Effector memory CD4-positive, alpha-beta T cell (primary cell): Measurements from ENCODE around the gene LPCAT4.
"Not testable (repeated sequence)": the region's sequence is repeated elsewhere in the genome, so short reads cannot be mapped to it uniquely, and the experiment has no call there.

Experiments used
- DNase-seq, 3 donors: peaks; one replicate each; pipeline ENCODE4 v3.0.0-alpha.2; 2020
- H3K27ac ChIP-seq: 2 replicates; pipeline ENCODE4 v1.7.0; 2013; ENCODE audit warnings: mild to moderate bottlenecking, low read length, moderate library complexity; ENCODE audit not compliant: insufficient read depth, poor library complexity, severe bottlenecking
- H3K27me3 ChIP-seq: replicated peaks from 2 replicates; pipeline ENCODE4 v1.7.0; 2013; ENCODE audit warnings: mild to moderate bottlenecking, low read length; ENCODE audit not compliant: insufficient read depth, control insufficient read depth, poor library complexity, severe bottlenecking
- H3K36me3 ChIP-seq: 2 replicates; pipeline ENCODE4 v1.7.0; 2013; ENCODE audit warnings: mild to moderate bottlenecking, low read length, moderate library complexity; ENCODE audit not compliant: control insufficient read depth, insufficient read depth
- H3K4me1 ChIP-seq: 2 replicates; pipeline ENCODE4 v1.7.0; 2013; ENCODE audit warnings: low read length, mild to moderate bottlenecking; ENCODE audit not compliant: control insufficient read depth, insufficient read depth, poor library complexity, severe bottlenecking
- H3K4me3 ChIP-seq: 2 replicates; pipeline ENCODE4 v1.7.0; 2013; ENCODE audit warnings: low read length, low read depth, mild to moderate bottlenecking; ENCODE audit not compliant: insufficient read depth, poor library complexity, severe bottlenecking
- H3K9me3 ChIP-seq: 2 replicates; pipeline ENCODE4 v1.7.0; 2013; ENCODE audit warnings: mild to moderate bottlenecking, low read length, moderate library complexity; ENCODE audit not compliant: control insufficient read depth

LPCAT4 gene

DNA sequence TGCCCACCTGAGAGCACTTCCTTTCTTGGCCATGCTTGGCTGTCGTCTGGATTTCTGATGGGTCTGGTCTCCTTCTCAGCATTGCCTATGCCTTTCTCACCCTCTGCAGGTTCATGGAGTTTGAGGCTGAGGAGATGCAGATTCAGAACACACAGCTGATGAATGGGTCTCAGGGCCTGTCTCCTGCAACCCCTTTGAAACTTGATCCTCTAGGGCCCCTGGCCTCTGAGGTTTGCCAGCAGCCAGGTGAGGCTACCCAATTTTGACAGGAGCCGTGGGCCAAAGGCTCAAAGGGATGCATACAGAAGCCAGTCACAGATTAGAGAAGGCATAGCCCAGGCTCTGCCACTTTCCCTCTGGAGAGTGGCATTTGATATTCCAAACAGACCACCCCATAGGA lies 13.4 kb downstream of the LPCAT4 start:
- no peak overlapping the region for H3K4me3 ChIP-seq
- H3K4me1 ChIP-seq, result no peaks in the 10 kb centered on the region
- no peak for DNase-seq
- H3K27me3 ChIP-seq, result no peaks in the 10 kb centered on the region
- H3K36me3 ChIP-seq, result peaks cover 15% of the 10 kb centered on the region
- H3K9me3 ChIP-seq, result no peaks in the 10 kb centered on the region
- H3K27ac ChIP-seq, result no peak overlapping the region

DNA sequence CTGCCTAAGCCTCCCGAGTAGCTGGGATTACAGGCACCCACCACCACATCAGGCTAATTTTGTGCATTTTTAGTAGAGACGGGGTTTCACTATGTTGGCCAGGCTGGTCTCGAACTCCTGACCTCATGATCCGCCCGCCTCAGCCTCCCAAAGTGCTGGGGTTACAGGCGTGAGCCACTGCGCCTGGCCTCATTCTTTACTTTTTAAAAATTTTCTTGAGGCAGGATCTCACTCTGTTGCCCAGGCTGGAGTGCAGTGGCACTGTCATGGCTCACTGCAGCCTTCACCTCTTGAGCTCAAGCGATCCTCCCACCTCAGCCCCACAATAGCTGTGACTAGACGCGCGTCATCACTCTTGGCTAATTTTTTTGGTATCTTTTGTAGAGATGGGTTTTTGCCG lies 14.0 kb downstream of the LPCAT4 start:
- DNase-seq, H3K4me1 ChIP-seq, H3K4me3 ChIP-seq, H3K27me3 ChIP-seq, H3K9me3 ChIP-seq, H3K27ac ChIP-seq: not testable (repeated sequence)
- H3K36me3 ChIP-seq, result peaks cover 14% of the 10 kb centered on the region

DNA sequence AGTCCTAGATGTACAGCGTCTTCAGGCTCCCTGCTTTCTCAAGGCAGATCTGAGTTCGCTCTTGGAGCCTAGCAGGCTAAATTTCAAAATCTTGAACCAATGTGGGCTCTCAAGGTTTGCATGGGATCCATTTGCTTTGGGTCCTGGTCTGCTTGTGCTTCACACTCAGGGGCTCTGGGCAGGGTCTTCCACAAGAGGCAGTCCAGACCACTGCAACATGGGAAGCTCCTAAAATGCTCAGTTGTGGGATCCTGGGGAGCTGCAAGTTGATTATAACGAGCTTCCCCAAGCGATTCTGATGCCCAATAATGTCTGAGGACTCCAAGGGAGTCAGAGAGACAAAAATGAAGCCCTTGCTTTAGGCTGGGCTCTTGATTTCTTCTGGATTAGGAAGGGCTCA lies 17.2 kb downstream of the LPCAT4 start:
- no peaks in the 10 kb centered on the region for H3K27me3 ChIP-seq
- no peaks in the 10 kb centered on the region for H3K4me1 ChIP-seq
- no peak for DNase-seq
- no peaks in the 10 kb centered on the region for H3K9me3 ChIP-seq
- H3K36me3 ChIP-seq, result no peaks in the 10 kb centered on the region
- no peak overlapping the region for H3K27ac ChIP-seq
- H3K4me3 ChIP-seq, result no peak overlapping the region

DNA sequence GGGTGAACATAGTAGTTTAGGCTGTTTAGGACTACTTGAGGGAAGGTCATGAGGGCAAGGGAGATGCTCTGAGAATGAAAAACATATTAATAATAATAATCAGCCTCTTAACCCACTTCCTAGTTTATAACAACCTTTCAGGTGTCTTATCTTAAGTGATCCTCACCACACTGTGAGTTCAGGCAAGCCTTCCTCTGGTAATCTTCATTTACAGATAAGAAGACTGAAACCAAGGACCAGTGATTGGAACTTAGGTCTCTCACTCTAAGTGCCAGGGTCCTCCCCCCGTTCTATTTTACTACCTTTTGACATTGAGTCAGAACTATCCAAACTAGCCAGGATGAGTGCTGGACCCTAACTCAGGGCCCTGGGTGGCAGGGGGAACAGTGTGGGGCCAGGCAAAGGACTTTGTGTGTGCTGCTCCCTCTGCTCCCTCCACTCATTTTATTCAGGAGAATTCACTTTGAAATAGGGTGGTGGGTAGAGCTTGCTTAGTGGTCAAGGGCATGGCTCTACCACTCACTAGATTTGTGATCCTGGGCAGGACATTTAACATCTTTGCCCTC lies 18.2 kb downstream of the LPCAT4 start:
- Histone ChIP-seq H3K4me1 (no peaks in the 10 kb centered on the region), H3K27me3 (no peaks in the 10 kb centered on the region), H3K27ac (no peak overlapping the region), H3K36me3 (no peaks in the 10 kb centered on the region), H3K4me3 (no peak overlapping the region), H3K9me3 (no peaks in the 10 kb centered on the region)
- DNase-seq, result no peak

DNA sequence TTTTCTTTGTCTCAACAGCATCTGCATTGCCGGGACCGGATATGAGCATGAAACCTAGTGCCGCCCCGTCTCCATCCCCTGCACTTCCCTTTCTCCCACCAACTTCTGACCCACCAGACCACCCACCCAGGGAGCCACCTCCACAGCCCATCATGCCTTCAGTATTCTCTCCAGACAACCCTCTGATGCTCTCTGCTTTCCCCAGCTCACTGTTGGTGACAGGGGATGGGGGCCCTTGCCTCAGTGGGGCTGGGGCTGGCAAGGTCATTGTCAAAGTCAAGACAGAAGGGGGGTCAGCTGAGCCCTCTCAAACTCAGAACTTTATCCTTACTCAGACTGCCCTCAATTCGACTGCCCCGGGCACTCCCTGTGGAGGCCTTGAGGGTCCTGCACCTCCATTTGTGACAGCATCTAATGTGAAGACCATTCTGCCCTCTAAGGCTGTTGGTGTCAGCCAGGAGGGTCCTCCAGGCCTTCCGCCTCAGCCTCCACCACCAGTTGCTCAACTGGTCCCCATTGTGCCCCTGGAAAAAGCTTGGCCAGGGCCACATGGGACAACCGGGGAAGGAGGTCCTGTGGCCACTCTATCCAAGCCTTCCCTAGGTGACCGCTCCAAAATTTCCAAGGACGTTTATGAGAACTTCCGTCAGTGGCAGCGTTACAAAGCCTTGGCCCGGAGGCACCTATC lies 18.9 kb downstream of the LPCAT4 start:
- Histone ChIP-seq H3K36me3 (no peaks in the 10 kb centered on the region), H3K9me3 (no peaks in the 10 kb centered on the region), H3K4me3 (no peak overlapping the region), H3K4me1 (no peaks in the 10 kb centered on the region), H3K27me3 (no peaks in the 10 kb centered on the region), H3K27ac (no peak overlapping the region)
- DNase-seq, result no peak

DNA sequence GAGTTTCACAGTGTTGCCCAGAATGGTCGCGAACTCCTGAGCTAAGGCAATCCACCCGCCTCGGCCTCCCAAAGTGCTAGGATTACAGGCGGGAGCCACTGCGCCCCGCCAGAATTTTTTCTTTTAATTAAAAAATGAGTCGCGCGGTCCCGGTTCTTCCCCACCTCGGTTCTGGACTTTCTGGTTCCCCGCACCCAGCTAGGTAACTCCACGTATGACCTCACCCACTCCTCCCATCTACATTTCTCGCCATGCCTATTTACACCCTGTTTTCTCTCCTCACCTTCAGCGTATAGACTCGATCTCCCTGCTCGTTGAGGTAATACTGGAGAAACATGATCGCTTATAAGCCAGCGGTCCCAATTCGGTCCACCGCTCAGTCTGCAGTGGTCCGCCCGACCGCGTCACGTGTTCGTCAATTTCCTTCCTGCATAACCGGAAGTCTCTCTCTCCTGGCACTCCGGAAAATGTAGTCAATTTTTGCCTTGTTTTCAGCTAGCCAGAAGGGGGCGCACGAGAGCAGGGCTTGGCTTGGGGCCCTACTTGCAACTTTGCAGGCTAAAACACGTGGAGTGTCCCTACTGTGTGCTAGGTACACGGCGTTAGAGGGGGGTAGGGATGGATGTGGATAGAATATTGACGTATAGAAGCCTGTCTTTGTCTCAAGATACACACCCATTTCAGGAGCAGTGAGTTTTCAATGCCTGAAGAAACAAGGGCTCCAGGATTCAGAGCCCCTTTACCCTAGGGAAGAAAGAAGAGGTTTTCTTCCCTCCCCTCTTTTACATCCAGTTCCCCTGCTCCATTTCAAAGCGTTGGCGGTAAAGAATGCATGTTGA lies 24.0 kb downstream of the LPCAT4 start, which contains the start of the genes NOP10 and NUTM1:
NOP10 (minus strand) TSS at position 400 of the 839 bp plus-strand sequence; CDS start at position 337, 63 bp downstream.
NUTM1 (plus strand) TSS at position 579 of the 839 bp plus-strand sequence. CDS start 382 bp downstream, outside the sequence.
- Histone ChIP-seq H3K27me3 (no peaks in the 10 kb centered on the region), H3K27ac (peak within 1 kb of the TSS; percentile 88), H3K4me3 (peak within 1 kb of the TSS; percentile 69), H3K4me1 (peaks cover 8% of the 10 kb centered on the region), H3K9me3 (no peaks in the 10 kb centered on the region), H3K36me3 (no peaks in the 10 kb centered on the region)
- DNase-seq, result peak; percentile 82 to 92 (median 86)

DNA sequence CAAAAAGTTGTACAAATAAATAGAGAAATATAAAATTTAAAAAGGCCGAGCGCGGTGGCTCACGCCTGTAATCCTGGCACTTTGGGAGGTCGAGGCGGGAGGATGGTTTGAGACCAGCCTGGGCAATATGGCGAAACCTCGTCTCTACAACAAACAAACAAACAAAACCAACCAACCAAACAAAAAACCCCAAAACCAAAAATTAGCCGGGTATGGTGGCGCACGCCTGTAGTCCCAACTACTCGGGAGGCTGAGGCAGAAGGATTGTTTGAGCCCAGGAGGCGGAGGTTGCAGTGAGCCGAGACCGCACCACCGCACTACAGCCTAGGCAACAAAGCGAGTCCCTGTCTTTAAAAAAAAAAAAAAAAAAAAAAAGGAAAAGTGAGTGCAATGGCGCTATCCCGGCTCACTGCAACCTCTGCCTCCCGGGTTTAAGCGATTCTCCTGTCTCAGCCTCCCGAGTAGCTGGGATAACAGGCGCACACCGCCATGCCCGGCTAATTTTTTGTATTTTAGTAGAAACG lies 24.7 kb downstream of the LPCAT4 start:
- H3K9me3 ChIP-seq, H3K4me1 ChIP-seq, H3K36me3 ChIP-seq, H3K27me3 ChIP-seq, DNase-seq: not testable (repeated sequence)
- Histone ChIP-seq H3K27ac (peak overlapping the region; percentile 88), H3K4me3 (peak overlapping the region; percentile 69)

DNA sequence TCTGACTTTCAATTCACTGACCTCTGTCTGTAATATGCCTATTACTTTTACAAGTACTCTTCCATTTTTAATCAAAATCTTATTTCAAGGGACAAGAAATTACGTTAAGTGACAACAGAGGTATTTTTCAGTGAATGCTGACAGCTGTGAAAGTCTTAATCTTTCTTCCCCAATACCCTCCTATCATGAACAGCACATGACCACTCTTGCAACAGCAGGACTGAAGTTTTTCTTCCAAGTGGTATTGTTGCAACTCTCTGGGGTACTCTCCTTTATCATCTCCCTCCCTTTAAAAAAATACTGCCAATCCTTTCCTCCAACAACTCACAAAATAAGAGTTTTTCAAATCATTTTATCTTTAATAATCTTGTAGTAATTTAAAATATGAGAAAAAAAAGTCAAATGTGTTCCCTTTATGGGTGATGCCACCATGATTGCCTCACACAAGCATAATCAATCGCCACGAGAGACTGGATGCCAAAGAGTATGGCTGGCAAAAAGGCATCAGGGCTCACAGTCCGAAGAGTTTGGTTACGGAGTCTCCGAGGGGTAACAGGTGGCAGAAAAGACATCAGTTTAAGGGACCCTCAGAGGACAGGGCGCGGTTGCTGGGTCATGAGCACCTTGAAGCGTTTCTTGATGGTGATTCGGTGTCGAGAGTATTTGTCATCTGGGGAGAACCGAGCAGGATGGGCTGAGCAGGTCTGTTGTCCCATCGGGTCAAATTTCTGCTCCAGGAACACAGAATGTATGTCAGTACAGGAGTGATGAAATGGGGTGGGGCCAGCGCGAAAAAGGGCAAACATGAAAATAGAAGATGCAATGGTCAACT lies 25.4 kb downstream of the LPCAT4 start:
- Histone ChIP-seq H3K27me3 (no peaks in the 10 kb centered on the region), H3K4me1 (peaks cover 10% of the 10 kb centered on the region), H3K9me3 (no peaks in the 10 kb centered on the region), H3K36me3 (no peaks in the 10 kb centered on the region), H3K4me3 (peak overlapping the region; percentile 69), H3K27ac (no peak overlapping the region)
- no peak for DNase-seq

DNA sequence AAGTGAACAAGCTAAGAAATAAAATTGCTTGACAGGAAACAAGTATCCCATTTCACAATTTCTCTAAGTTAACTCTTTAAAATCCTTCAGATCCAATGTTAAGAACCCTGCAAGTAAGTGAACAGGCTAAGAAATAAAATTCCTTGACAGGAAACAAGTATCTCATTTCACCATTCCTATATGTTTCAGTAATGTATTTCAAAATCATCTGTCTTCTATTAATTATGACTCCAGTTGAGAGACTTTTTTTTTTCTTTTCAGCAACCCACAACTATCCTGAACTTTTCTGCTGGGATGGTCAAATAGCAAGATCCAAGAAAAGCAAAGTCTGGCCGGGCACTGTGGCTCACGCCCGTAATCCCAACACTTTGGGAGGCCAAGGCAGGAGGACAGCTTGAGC lies 27.1 kb downstream of the LPCAT4 start:
- H3K36me3 ChIP-seq, result no peaks in the 10 kb centered on the region
- H3K4me3 ChIP-seq, result no peak overlapping the region
- no peak for DNase-seq
- H3K9me3 ChIP-seq, result no peaks in the 10 kb centered on the region
- no peak overlapping the region for H3K27ac ChIP-seq
- H3K27me3 ChIP-seq, result no peaks in the 10 kb centered on the region
- H3K4me1 ChIP-seq, result peaks cover 19% of the 10 kb centered on the region
